Peyer's patch (tissue), 4 donors: ENCODE results near the gene TRIM14. TPM values are rescaled to one million over a fixed set of nuclear protein-coding genes. Genes with fewer than 3 reads are reported as not detected.
"Not testable (repeated sequence)": the region's sequence is repeated elsewhere in the genome, so short reads cannot be mapped to it uniquely, and the experiment has no call there.

Source experiments
- DNase-seq, 3 donors: peaks; one replicate each; pipeline ENCODE4 v3.0.0-alpha.2; 2017 to 2019
- H3K27ac ChIP-seq, 4 donors: fragments of 200-600 bp; sonication (generic); one replicate each; pipeline ENCODE4 v1.5.1; 2016 to 2019
- H3K27me3 ChIP-seq, 2 donors: fragments of 200-600 bp; sonication (generic); one replicate each; pipeline ENCODE4 v1.5.1; 2019
- H3K36me3 ChIP-seq, 3 donors: fragments of 200-600 bp; sonication (generic); one replicate each; pipeline ENCODE4 v1.5.1; 2016 to 2019
- H3K4me1 ChIP-seq, 4 donors: fragments of 200-600 bp; sonication (generic); one replicate each; pipeline ENCODE4 v1.5.1; 2016 to 2019
- H3K4me3 ChIP-seq, 4 donors: fragments of 200-600 bp; sonication (generic); 1 replicate in 3 of 4; 2 replicates in 1 of 4; pipeline ENCODE4 v1.5.1; 2016 to 2019; ENCODE audit warnings: mild to moderate bottlenecking in 1 of 4
- H3K9me3 ChIP-seq, 4 donors: fragments of 200-600 bp; sonication (generic); one replicate each; pipeline ENCODE4 v1.5.1; 2016 to 2019; ENCODE audit warnings: mild to moderate bottlenecking in 1 of 4
- CTCF ChIP-seq, 6 experiments: fragments of 450-650 bp in 4 of 6; fragments of 200-600 bp in 2 of 6; sonication (generic) in 1 of 6; IDR thresholded peaks; one replicate each; pipeline ENCODE4 v1.5.1; 2017 to 2019; ENCODE audit warnings: antibody characterized with exemption in 6 of 6, mild to moderate bottlenecking in 3 of 6, moderate library complexity in 1 of 6
- POLR2A ChIP-seq, 2 donors: fragments of 450-650 bp; IDR thresholded peaks; one replicate each; pipeline ENCODE4 v1.5.1; 2017; ENCODE audit warnings: antibody characterized with exemption in 2 of 2, mild to moderate bottlenecking in 2 of 2, moderate library complexity in 2 of 2
- small RNA-seq, 2 donors: library from RNA; depleted of rRNA; stranded (forward); fragments of <200 nt; gene quantifications; one replicate each; pipeline ENCODE3, GENCODE V24; 2016
- total RNA-seq, 4 donors: library from RNA; depleted of rRNA; stranded (reverse); fragments of >200 nt; gene quantifications; one replicate each; pipeline ENCODE4 v1.1.0, GENCODE V29; 2016

TRIM14 gene
- total RNA-seq, 4 donors from 2014 or later, result 61.1 to 101 (median 72.0) TPM

GRCh38 chr9:98022447-98022846, 96.6 kb downstream of the TRIM14 start:
- H3K4me3 ChIP-seq, result no peak overlapping the region
- no peak overlapping the region for H3K27ac ChIP-seq
- H3K9me3 ChIP-seq, result no peaks in the 10 kb centered on the region
- no peak for TF ChIP-seq CTCF (IDR thresholded peaks at IDR 0.05)
- no peak for TF ChIP-seq POLR2A (IDR thresholded peaks at IDR 0.05)
- DNase-seq, result no peak
- no peaks in the 10 kb centered on the region for H3K27me3 ChIP-seq
- peaks cover 0 to 9% (median 0%) of the 10 kb centered on the region in 4 donors for H3K4me1 ChIP-seq
- peaks cover 0 to 12% (median 0%) of the 10 kb centered on the region in 3 donors for H3K36me3 ChIP-seq

- H3K9me3 ChIP-seq, result no peaks in the 10 kb centered on the region
- no peaks in the 10 kb centered on the region for H3K27me3 ChIP-seq
- H3K27ac ChIP-seq, result no peak overlapping the region
- H3K36me3 ChIP-seq, result peaks cover 0 to 20% (median 0%) of the 10 kb centered on the region in 3 donors
- H3K4me1 ChIP-seq, result peaks cover 0 to 9% (median 0%) of the 10 kb centered on the region in 4 donors
- no peak overlapping the region for H3K4me3 ChIP-seq
- DNase-seq, result peak in 1 of 3 donors; percentile 30
- no peak for TF ChIP-seq CTCF (IDR thresholded peaks at IDR 0.05)
- TF ChIP-seq POLR2A (IDR thresholded peaks at IDR 0.05), result no peak
Observed at GRCh38 chr9:98021306-98022040, 97.5 kb downstream of the TRIM14 start.

GRCh38 chr9:98020476-98021145, 98.4 kb downstream of the TRIM14 start:
- no peak for TF ChIP-seq CTCF (IDR thresholded peaks at IDR 0.05)
- peak overlapping the region in 2 of 4 donors; percentile 77 to 90 for H3K27ac ChIP-seq
- H3K27me3 ChIP-seq, result no peaks in the 10 kb centered on the region
- peaks cover 0 to 9% (median 0%) of the 10 kb centered on the region in 4 donors for H3K4me1 ChIP-seq
- DNase-seq, result peak in 1 of 3 donors; percentile 38
- peaks cover 0 to 28% (median 0%) of the 10 kb centered on the region in 3 donors for H3K36me3 ChIP-seq
- H3K4me3 ChIP-seq, result no peak overlapping the region
- no peaks in the 10 kb centered on the region for H3K9me3 ChIP-seq

- not testable (repeated sequence) for H3K27me3 ChIP-seq, H3K4me3 ChIP-seq, H3K4me1 ChIP-seq, H3K9me3 ChIP-seq
- Histone ChIP-seq H3K36me3 (peaks cover 0 to 36% (median 0%) of the 10 kb centered on the region in 3 donors), H3K27ac (peak overlapping the region in 3 of 4 donors; percentile 21 to 90 (median 77))
- TF ChIP-seq POLR2A (IDR thresholded peaks at IDR 0.05), result peak in 1 of 2 donors; percentile 21
- peak in 1 of 3 donors; percentile 88 for DNase-seq
Observed at GRCh38 chr9:98019869-98020268, 99.2 kb downstream of the TRIM14 start.

Small RNAs within 50 kb of the gene (small RNA-seq; reads per million reads assigned to genes)
- gene RF00017 (0 reads per million in 2 donors), gene RNU6-918P (0 reads per million in 2 donors)

Other genes starting within 250 kb of the TRIM14 start
- gene TRMO, start 196.7 kb downstream of the TRIM14 start, total RNA-seq, result 100 to 1,000 TPM in 1 of 4 donors, 10 to 100 TPM in 3; 25.7 to 104 (median 29.3) TPM
- gene HEMGN, start 181.1 kb downstream of the TRIM14 start, total RNA-seq, result not detected
- gene ANP32B, start 135.9 kb downstream of the TRIM14 start, total RNA-seq, result 10 to 100 TPM; 25.4 to 57.8 (median 36.6) TPM
- 10 to 100 TPM; 46.4 to 90.8 (median 76.7) TPM for gene NANS, start 62.5 kb downstream of the TRIM14 start, total RNA-seq
- 10 to 100 TPM; 15.7 to 99.6 (median 91.9) TPM for gene CORO2A, start 73.4 kb upstream of the TRIM14 start, total RNA-seq
- gene TBC1D2, start 136.4 kb upstream of the TRIM14 start, total RNA-seq, result 10 to 100 TPM; 28.1 to 68.8 (median 48.4) TPM